T-helper 2 cell treated with Interferon-gamma antibody and Interleukin-4, amounts not matched to agents 100 ng/mL and 5 ng/mL, for 36 hours (primary cell): ENCODE measurements around the gene VPS52. TPM values are rescaled to one million over a fixed set of nuclear protein-coding genes. Genes with fewer than 3 reads are reported as not detected.

Experiments used
- intact Hi-C: fragments of 100-400 bp; cut with micrococcal nuclease; formaldehyde crosslinking; loops from one replicate; pipeline ENCODE4 v1.15.1; 2023
- total RNA-seq: library from RNA; stranded (reverse); gene quantifications from 2 replicates; pipeline ENCODE4 v1.2.3, GENCODE V29; 2022

The VPS52 gene
- total RNA-seq, 1 donor from 2014 or later: 68.3 TPM

GRCh38 chr6:33216117-33216649 is 55.5 kb downstream of the VPS52 start:
- intact Hi-C loops: no loop called here

GRCh38 chr6:33215271-33216116 is 56.2 kb downstream of the VPS52 start:
- intact Hi-C loops: no loop called here

GRCh38 chr6:33213989-33214335 is 57.7 kb downstream of the VPS52 start:
- intact Hi-C loops: no loop called here

- intact Hi-C loops: no loop called here
Observed at GRCh38 chr6:33213166-33213988, 58.3 kb downstream of the VPS52 start.

GRCh38 chr6:33212857-33213165 is 58.9 kb downstream of the VPS52 start:
- intact Hi-C loops: no loop called here

GRCh38 chr6:33211666-33212422 is 59.8 kb downstream of the VPS52 start:
- intact Hi-C loops: no loop called here

GRCh38 chr6:33211136-33211535 is 60.5 kb downstream of the VPS52 start:
- intact Hi-C loops: no loop called here

- intact Hi-C loops: loop anchor here (5.0 kb wide), 1 partner anchor 202 kb away; the partner anchor contains the start of gene PHF1
Observed at GRCh38 chr6:33209856-33210255, 61.8 kb downstream of the VPS52 start.

GRCh38 chr6:33208091-33208967 is 63.3 kb downstream of the VPS52 start, which contains the start of gene RING1:
Gene RING1 (plus strand): TSS chr6:33208500. CDS start chr6:33208823, 323 bp downstream.
- intact Hi-C loops: loop anchor here (1.0 to 5.0 kb wide), 3 partner anchors 8 to 204 kb away; partner anchors contain the start of genes PHF1, RXRB and SLC39A7

- intact Hi-C loops: loop anchor here (1.0 to 5.0 kb wide), 3 partner anchors 7 to 205 kb away; partner anchors contain the start of genes PHF1, RXRB and SLC39A7
Observed at GRCh38 chr6:33207552-33208090, 64.1 kb downstream of the VPS52 start.

GRCh38 chr6:33206864-33207551 is 64.7 kb downstream of the VPS52 start:
- intact Hi-C loops: loop anchor here (5.0 kb wide), 1 partner anchor 205 kb away; the partner anchor contains the start of gene PHF1

- intact Hi-C loops: loop anchor here (5.0 kb wide), 1 partner anchor 206 kb away; the partner anchor contains the start of gene PHF1
Observed at GRCh38 chr6:33206027-33206863, 65.4 kb downstream of the VPS52 start.

- intact Hi-C loops: loop anchor here (5.0 kb wide), 1 partner anchor 207 kb away; the partner anchor contains the start of gene PHF1
Observed at GRCh38 chr6:33205191-33206026, 66.3 kb downstream of the VPS52 start.

- intact Hi-C loops: loop anchor here (5.0 kb wide), 2 partner anchors 108 to 208 kb away; partner anchors contain the start of genes PHF1 and TAPBP
Observed at GRCh38 chr6:33204415-33205190, 67.1 kb downstream of the VPS52 start, which contains the start of gene HSD17B8. Gene HSD17B8 (plus strand): TSS chr6:33204655. CDS start chr6:33204669, 14 bp downstream.

GRCh38 chr6:33204165-33204414 is 67.6 kb downstream of the VPS52 start:
- intact Hi-C loops: loop anchor here (5.0 kb wide), 1 partner anchor 108 kb away; the partner anchor contains the start of gene TAPBP

GRCh38 chr6:33203443-33204164 is 68.1 kb downstream of the VPS52 start:
- intact Hi-C loops: loop anchor here (5.0 kb wide), 1 partner anchor 109 kb away; the partner anchor contains the start of gene TAPBP
